Kidney (tissue), 14 donors: ENCODE results near the gene BCAS3. TPM values are rescaled to one million over a fixed set of nuclear protein-coding genes. Genes with fewer than 3 reads are reported as not detected.

Experiments
- DNase-seq, 5 donors: peaks; one replicate each; pipeline ENCODE4 v3.0.0-alpha.2; 2013 to 2020
- FAIRE-seq: peaks from 2 replicates; lab custom pipeline; 2012; peaks lifted over from hg19 to GRCh38; lab: Jason Lieb, UNC
- H3K27ac ChIP-seq, 2 donors: one replicate each; pipeline ENCODE4 v1.7.0; 2013; ENCODE audit warnings: low read depth in 2 of 2, low read length in 2 of 2, inconsistent platforms in 1 of 2
- H3K27me3 ChIP-seq: one replicate; pipeline ENCODE4 v1.7.1; 2013; ENCODE audit warnings: low read length, inconsistent platforms; ENCODE audit not compliant: control insufficient read depth, insufficient read depth
- H3K36me3 ChIP-seq, 3 donors: one replicate each; pipeline versions ENCODE4 v1.7.0 to v1.7.1; 2013; ENCODE audit warnings: low read length in 3 of 3, control low read depth in 1 of 3, inconsistent platforms in 1 of 3; ENCODE audit not compliant: insufficient read depth in 3 of 3, control insufficient read depth in 2 of 3
- H3K4me1 ChIP-seq, 3 donors: one replicate each; pipeline versions ENCODE4 v1.7.0 to v1.7.1; 2013; ENCODE audit warnings: low read length in 3 of 3, inconsistent platforms in 1 of 3, low read depth in 1 of 3; ENCODE audit not compliant: control insufficient read depth in 2 of 3, insufficient read depth in 2 of 3
- H3K4me3 ChIP-seq, 3 donors: one replicate each; pipeline versions ENCODE4 v1.7.0 to v1.8.1; 2013; ENCODE audit warnings: low read length in 3 of 3, control low read depth in 1 of 3, inconsistent platforms in 1 of 3
- H3K9ac ChIP-seq, 3 donors: one replicate each; pipeline versions ENCODE4 v1.7.0 to v1.7.1; 2013; ENCODE audit warnings: low read length in 3 of 3, control low read depth in 1 of 3, inconsistent platforms in 1 of 3
- H3K9me3 ChIP-seq, 3 donors: one replicate each; pipeline versions ENCODE4 v1.7.0 to v1.7.1; 2013; ENCODE audit warnings: low read length in 3 of 3, control low read depth in 1 of 3, inconsistent platforms in 1 of 3; ENCODE audit not compliant: control insufficient read depth in 2 of 3, insufficient read depth in 1 of 3
- intact Hi-C: fragments of 100-400 bp; cut with DNase I; formaldehyde crosslinking; loops from one replicate; pipeline ENCODE4 v1.11.1; 2022
- polyA plus RNA-seq: library from polyadenylated mRNA; stranded (reverse); fragments of 350-450 nt; fragmentation: Illumina TruSeq; extraction: RNeasy Lipid Tissue Mini Kit (QIAGEN cat#74804); gene quantifications from one replicate; pipeline ENCODE4 v1.2.3, GENCODE V29; 2014; ENCODE audit warnings: low read depth, low replicate concordance; ENCODE audit not compliant: insufficient read depth
- total RNA-seq: library from RNA; stranded (reverse); fragmentation: NEBNext Ultra II Directional; extraction: Animal tissue kit (Norgen Biotek cat#: 25700); gene quantifications from one replicate; pipeline ENCODE4 v1.2.1, GENCODE V29; 2021
- TF ChIP-seq, protein P1 (sequence below): IDR thresholded peaks from 3 replicates; pipeline ENCODE4 v1.5.1; 2012; ENCODE audit warnings: mild to moderate bottlenecking, moderate library complexity, borderline replicate concordance; ENCODE audit not compliant: insufficient read depth; ENCODE audit errors: extremely low read depth
- donor health status: control.
- donor health status: control.
- donor health status: control.
- donor health status: control.
- donor health status: control.
- donor health status: DM: yes; HTN: yes; CAD: no.
- donor health status: Normal renal cell carcinoma (clear cell type).

Gene BCAS3
- total and polyA plus RNA-seq, 2 donors from 2014 or later = 18.3 to 44.1 TPM

DNA sequence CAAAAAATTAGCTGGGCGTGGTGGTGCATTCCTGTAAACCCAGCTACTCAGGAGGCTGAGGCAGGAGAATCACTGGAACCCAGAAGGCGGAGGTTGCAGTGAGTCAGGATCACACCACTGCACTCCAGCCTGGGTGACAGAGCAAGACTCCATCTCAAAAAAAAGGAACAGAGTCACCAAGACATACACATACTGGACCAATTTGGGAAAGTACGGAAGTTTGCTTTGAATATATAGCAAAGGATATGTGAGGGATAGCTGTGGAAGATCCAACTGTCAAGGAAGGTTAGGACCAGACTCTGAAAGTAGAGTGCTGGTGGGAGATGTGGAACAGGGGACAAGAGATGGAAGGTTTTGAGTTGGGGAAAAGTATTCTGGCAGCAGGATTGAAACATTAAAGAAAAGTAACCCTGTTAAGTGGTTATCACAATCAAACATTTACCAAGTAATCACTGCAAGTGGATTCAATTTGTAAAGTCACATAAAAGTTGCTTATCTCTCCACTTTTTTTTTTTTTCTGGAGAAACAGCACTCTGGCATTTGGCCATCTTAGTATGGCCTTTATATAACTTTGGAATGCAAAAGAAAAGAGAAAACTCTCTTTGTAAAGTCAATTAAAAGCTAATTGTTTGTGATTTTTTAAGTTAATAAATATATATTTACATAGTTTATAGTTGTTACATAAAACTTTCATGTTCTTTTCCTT is 462.6 kb downstream of the BCAS3 start:
- H3K27ac ChIP-seq = peak overlapping the region in 1 of 2 donors; percentile 1
- no peaks in the 10 kb centered on the region for H3K27me3 ChIP-seq
- H3K4me1 ChIP-seq = peaks cover 0 to 10% (median 0%) of the 10 kb centered on the region in 3 donors
- intact Hi-C loops = no loop called here
- TF ChIP-seq, protein P1, sequence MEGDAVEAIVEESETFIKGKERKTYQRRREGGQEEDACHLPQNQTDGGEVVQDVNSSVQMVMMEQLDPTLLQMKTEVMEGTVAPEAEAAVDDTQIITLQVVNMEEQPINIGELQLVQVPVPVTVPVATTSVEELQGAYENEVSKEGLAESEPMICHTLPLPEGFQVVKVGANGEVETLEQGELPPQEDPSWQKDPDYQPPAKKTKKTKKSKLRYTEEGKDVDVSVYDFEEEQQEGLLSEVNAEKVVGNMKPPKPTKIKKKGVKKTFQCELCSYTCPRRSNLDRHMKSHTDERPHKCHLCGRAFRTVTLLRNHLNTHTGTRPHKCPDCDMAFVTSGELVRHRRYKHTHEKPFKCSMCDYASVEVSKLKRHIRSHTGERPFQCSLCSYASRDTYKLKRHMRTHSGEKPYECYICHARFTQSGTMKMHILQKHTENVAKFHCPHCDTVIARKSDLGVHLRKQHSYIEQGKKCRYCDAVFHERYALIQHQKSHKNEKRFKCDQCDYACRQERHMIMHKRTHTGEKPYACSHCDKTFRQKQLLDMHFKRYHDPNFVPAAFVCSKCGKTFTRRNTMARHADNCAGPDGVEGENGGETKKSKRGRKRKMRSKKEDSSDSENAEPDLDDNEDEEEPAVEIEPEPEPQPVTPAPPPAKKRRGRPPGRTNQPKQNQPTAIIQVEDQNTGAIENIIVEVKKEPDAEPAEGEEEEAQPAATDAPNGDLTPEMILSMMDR = no peak
- FAIRE-seq (peak; percentile 11), DNase-seq (no peak)
- H3K36me3 ChIP-seq = no peaks in the 10 kb centered on the region
- H3K4me3 ChIP-seq = no peak overlapping the region
- H3K9ac ChIP-seq = no peak overlapping the region
- no peaks in the 10 kb centered on the region for H3K9me3 ChIP-seq

DNA sequence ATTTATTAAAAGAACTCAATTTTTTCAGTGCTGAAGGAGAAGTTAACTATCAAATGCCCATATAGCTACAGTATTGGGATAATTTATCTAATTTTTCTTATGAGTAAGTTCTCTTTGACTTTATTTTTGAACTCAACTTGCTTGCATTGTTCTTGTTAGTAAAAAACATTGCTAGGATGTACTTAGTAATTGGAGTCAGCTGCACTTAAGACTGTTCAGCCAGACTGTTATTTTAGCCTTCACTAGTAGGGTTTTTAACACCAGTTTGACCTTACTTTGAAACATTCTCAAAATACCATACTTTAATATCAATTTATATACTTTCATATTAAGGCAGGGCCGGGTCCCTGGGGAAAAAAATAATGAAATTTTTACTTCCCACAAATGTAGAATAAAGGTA is 465.4 kb downstream of the BCAS3 start:
- intact Hi-C loops = no loop called here
- DNase-seq (no peak), FAIRE-seq (no peak)
- H3K27ac ChIP-seq = no peak overlapping the region
- H3K4me1 ChIP-seq = peaks cover 0 to 10% (median 0%) of the 10 kb centered on the region in 3 donors
- H3K9ac ChIP-seq = no peak overlapping the region
- no peaks in the 10 kb centered on the region for H3K9me3 ChIP-seq
- H3K4me3 ChIP-seq = no peak overlapping the region
- TF ChIP-seq, protein P1 = no peak
- H3K27me3 ChIP-seq = no peaks in the 10 kb centered on the region
- H3K36me3 ChIP-seq = no peaks in the 10 kb centered on the region

DNA sequence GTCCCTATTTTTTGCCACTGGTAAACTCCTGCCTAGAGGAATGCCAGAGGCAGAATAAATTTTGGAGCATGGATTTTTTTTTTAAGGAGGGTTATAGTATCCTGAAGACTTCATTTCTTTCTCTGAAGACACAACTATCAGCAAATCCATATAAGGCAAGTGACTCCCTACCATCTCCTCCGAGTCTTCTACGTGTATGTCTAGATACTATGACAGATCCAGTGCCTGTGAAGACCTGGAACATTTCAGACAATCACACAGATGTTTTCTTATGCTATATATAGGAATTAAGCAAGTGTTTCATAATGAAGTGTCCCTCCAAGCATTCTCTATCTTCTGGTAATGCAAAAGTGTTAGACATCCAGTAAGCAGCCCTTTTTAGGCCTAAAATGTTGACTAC is 466.5 kb downstream of the BCAS3 start:
- H3K9ac ChIP-seq = no peak overlapping the region
- no peaks in the 10 kb centered on the region for H3K36me3 ChIP-seq
- peaks cover 0 to 10% (median 0%) of the 10 kb centered on the region in 3 donors for H3K4me1 ChIP-seq
- FAIRE-seq (no peak), DNase-seq (no peak)
- H3K4me3 ChIP-seq = no peak overlapping the region
- H3K27me3 ChIP-seq = no peaks in the 10 kb centered on the region
- no peak overlapping the region for H3K27ac ChIP-seq
- intact Hi-C loops = no loop called here
- TF ChIP-seq, protein P1 = no peak
- no peaks in the 10 kb centered on the region for H3K9me3 ChIP-seq
